OCI-LY7 (cell line): ENCODE data around the gene MAEA.

Source experiments
- CTCF ChIP-seq: fragments of 200-600 bp; sonication (generic); conservative IDR thresholded peaks from 2 replicates; pipeline ENCODE4 v1.5.1; 2014; ENCODE audit warnings: mild to moderate bottlenecking, antibody characterized with exemption, low read length, moderate library complexity, mixed read lengths
- EZH2phosphoT487 ChIP-seq: fragments of 200-600 bp; sonication (generic); IDR thresholded peaks from 2 replicates; pipeline ENCODE4 v1.6.1; 2018; ENCODE audit warnings: low read depth, borderline replicate concordance, mild to moderate bottlenecking, mixed run types, antibody characterized with exemption, low read length, moderate library complexity, mixed read lengths

GRCh38 chr4:1296324-1297022, 6.8 kb downstream of the MAEA start:
- TF ChIP-seq EZH2phosphoT487 (no peak), CTCF (no peak)
